Activated T-cell treated with anti-CD3 and anti-CD28 coated beads, Interleukin-2, amount 50 U/mL, for 24 hours (primary cell): ENCODE data around the gene EVPLL.
"Not testable (repeated sequence)": the region's sequence is repeated elsewhere in the genome, so short reads cannot be mapped to it uniquely, and the experiment has no call there.

Experiments
- DNase-seq: peaks from one replicate; pipeline ENCODE4 v3.0.0-alpha.2; 2020
- H3K27ac Mint-ChIP-seq: 2 replicates; pipeline ENCODE4 v1.8.0; 2020; ENCODE audit warnings: mild to moderate bottlenecking, mixed read lengths
- H3K27me3 Mint-ChIP-seq: 2 replicates; pipeline ENCODE4 v1.8.0; 2020; ENCODE audit warnings: mixed read lengths
- H3K36me3 Mint-ChIP-seq: 2 replicates; pipeline ENCODE4 v1.8.0; 2020; ENCODE audit warnings: low read depth, mixed read lengths
- H3K4me1 Mint-ChIP-seq: 2 replicates; pipeline ENCODE4 v1.8.0; 2020; ENCODE audit warnings: low read depth, mixed read lengths
- H3K4me3 Mint-ChIP-seq: 2 replicates; pipeline ENCODE4 v1.8.0; 2020; ENCODE audit warnings: mild to moderate bottlenecking, moderate library complexity, mixed read lengths
- H3K9me3 Mint-ChIP-seq: 2 replicates; pipeline ENCODE4 v1.8.0; 2020; ENCODE audit warnings: mixed read lengths

The EVPLL gene

DNA sequence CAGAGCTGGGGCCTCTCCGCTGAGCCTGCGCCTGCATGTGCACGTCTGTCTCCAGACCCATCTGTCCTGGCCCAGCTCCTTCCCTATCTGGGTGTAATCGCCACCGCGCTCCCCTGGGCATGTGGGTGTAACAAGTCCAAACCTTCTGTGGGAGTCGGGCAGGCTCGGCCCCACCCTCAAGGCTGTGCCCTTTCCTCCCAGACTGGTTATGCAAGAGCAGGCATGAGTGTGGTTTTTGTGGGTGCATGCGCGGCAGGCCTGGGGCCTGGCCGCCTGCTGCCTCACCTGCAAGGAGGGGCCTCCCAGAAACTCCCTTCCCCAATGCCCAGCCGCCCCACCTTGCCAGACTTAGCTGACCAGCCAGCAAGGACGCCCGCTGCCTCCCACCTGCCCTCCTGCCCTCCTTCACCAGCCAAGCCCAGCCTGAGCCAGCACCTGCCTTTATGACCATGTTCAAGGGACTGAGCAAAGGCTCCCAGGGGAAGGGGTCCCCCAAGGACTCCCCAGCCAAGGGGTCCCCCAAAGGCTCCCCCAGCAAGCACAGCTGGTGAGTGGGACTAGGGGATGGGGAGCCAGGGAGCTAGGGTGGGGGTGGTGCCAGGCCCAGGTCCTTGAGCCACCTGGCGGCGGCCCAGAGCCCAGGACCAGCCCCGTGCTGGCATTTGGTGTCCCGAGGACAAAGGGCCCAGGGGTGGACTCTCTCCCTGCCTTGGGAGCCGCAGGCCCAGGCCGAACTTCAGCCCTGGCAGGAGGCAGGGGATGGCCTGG is at the start of gene EVPLL:
Gene EVPLL, plus strand, starts transcription at position 342 of the 768 bp plus-strand sequence. CDS start 3,160 bp downstream, outside the sequence.
- Mint-ChIP-seq H3K9me3 (no peaks in the 10 kb centered on the region), H3K4me3 (no peak within 1 kb of the TSS), H3K36me3 (no peaks in the 10 kb centered on the region), H3K4me1 (peaks cover 3% of the 10 kb centered on the region), H3K27ac (no peak within 1 kb of the TSS), H3K27me3 (peaks cover 11% of the 10 kb centered on the region)
- DNase-seq: no peak

GRCh38 chr17:18328643-18329204 is 48.9 kb upstream of the EVPLL start:
- peak overlapping the region; percentile 44 for H3K27ac Mint-ChIP-seq
- H3K27me3 Mint-ChIP-seq: no peaks in the 10 kb centered on the region
- H3K36me3 Mint-ChIP-seq: peaks cover 91% of the 10 kb centered on the region
- no peak for DNase-seq
- no peaks in the 10 kb centered on the region for H3K9me3 Mint-ChIP-seq
- no peak overlapping the region for H3K4me3 Mint-ChIP-seq
- peaks cover 38% of the 10 kb centered on the region for H3K4me1 Mint-ChIP-seq

DNA sequence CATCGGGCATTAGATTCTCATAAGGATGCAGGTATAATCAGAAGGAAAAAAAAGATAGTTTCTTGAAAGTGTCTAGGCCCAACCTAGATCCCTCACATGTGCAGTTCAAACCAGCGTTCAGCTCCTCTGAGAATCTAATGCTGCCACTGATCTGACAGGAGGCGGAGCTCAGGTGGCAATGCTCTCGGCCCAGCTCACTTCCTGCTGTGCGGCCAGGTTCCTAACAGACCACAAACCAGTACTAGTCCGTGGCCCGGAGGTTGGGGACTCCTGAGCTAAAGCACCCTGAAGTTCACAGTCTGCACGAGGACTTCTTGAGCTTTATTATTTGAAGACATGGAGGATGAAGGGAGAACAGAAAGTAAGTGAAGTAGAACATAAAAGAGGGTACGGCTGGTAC is 45.7 kb upstream of the EVPLL start:
- peaks cover 19% of the 10 kb centered on the region for H3K4me1 Mint-ChIP-seq
- no peak overlapping the region for H3K4me3 Mint-ChIP-seq
- H3K27me3 Mint-ChIP-seq: no peaks in the 10 kb centered on the region
- DNase-seq: no peak
- H3K36me3 Mint-ChIP-seq: peaks cover 91% of the 10 kb centered on the region
- no peaks in the 10 kb centered on the region for H3K9me3 Mint-ChIP-seq
- H3K27ac Mint-ChIP-seq: peak overlapping the region; percentile 58

DNA sequence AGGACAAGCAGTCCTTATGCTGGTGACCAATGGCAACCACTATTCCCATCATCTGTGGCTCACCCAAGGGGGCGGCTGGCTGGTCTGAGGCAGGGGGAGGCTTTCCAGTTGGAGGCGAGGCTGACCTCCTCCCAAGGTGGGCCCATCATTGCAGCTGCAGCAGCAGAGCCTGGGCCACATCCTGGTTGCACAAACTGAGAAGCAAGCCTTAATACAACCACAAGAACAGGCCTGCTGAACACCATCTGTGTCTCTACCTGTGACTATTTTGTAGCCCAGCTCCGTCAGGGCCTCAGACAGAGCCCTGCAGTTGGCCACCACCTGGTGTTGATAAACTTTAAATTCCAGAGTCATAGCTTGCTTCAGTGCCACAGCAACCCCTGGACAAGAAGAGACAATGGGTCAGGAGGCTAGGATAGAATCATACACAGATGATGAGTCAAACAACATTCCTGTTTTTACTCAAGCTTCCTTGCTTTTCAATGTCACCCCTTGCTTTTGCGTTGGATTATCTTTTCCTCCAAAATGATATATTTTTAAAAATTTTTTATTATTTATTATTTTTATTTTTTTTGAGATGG is 44.6 kb upstream of the EVPLL start:
- Mint-ChIP-seq H3K36me3 (peaks cover 90% of the 10 kb centered on the region), H3K27ac (peak overlapping the region; percentile 33)

DNA sequence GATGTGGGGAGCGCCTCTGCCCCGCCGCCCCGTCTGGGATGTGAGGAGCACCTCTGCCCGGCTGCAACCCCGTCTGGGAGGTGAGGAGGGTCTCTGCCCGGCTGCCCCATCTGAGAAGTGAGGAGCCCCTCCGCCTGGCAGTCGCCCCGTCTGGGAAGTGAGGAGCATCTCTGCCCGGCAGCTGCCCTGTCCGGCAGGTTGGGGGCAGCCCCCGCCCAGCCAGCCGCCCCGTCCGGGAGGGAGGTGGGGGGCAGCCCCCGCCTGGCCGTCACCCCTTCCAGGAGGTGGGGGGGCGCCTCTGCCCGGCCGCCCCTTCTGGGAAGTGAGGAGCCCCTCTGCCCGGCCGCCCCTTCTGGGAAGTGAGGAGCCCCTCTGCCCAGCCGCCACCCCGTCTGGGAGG is 39.4 kb upstream of the EVPLL start:
- H3K27me3 Mint-ChIP-seq, DNase-seq, H3K27ac Mint-ChIP-seq, H3K9me3 Mint-ChIP-seq, H3K4me3 Mint-ChIP-seq, H3K4me1 Mint-ChIP-seq: not testable (repeated sequence)
- peaks cover 82% of the 10 kb centered on the region for H3K36me3 Mint-ChIP-seq

More for the DNA sequence above, 44.6 kb upstream of the EVPLL start:
- Mint-ChIP-seq H3K27me3 (no peaks in the 10 kb centered on the region), H3K9me3 (no peaks in the 10 kb centered on the region), H3K4me1 (peaks cover 19% of the 10 kb centered on the region), H3K4me3 (no peak overlapping the region)
- no peak for DNase-seq

GRCh38 chr17:18339933-18340332 is 37.6 kb upstream of the EVPLL start:
- H3K9me3 Mint-ChIP-seq: no peaks in the 10 kb centered on the region
- peaks cover 85% of the 10 kb centered on the region for H3K36me3 Mint-ChIP-seq
- H3K4me3 Mint-ChIP-seq: no peak overlapping the region
- no peaks in the 10 kb centered on the region for H3K4me1 Mint-ChIP-seq
- DNase-seq: no peak
- H3K27ac Mint-ChIP-seq: no peak overlapping the region
- H3K27me3 Mint-ChIP-seq: no peaks in the 10 kb centered on the region

DNA sequence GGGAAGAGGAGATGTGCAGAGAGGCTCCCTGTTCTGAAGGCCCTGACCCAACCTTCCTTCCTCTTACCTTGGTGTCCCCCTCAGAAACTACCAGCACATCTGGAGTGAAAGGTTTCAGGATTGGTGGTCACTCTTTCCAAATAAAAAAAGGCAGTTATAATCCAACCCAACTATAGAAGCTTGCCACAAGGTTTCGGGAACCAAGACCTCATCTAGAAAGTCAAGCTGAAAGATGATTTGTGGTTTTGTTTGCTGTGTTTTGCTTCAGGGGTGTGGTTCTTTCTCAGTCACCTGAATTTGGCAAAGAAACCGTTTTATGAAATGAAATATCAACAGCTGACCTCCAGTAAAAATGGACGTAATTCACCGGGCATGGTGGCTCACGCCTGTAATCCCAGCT is 33.6 kb upstream of the EVPLL start:
- no peaks in the 10 kb centered on the region for H3K4me1 Mint-ChIP-seq
- no peak for DNase-seq
- H3K36me3 Mint-ChIP-seq: peaks cover 92% of the 10 kb centered on the region
- no peaks in the 10 kb centered on the region for H3K27me3 Mint-ChIP-seq
- H3K4me3 Mint-ChIP-seq: no peak overlapping the region
- H3K9me3 Mint-ChIP-seq: no peaks in the 10 kb centered on the region
- no peak overlapping the region for H3K27ac Mint-ChIP-seq

- no peaks in the 10 kb centered on the region for H3K27me3 Mint-ChIP-seq
- H3K4me3 Mint-ChIP-seq: no peak overlapping the region
- peaks cover 60% of the 10 kb centered on the region for H3K36me3 Mint-ChIP-seq
- no peaks in the 10 kb centered on the region for H3K4me1 Mint-ChIP-seq
- H3K27ac Mint-ChIP-seq: no peak overlapping the region
- H3K9me3 Mint-ChIP-seq: no peaks in the 10 kb centered on the region
- no peak for DNase-seq
These were observed 24.0 kb upstream of the EVPLL start for GRCh38 chr17:18353541-18353940.

GRCh38 chr17:18356624-18357023 is 21.0 kb upstream of the EVPLL start:
- Mint-ChIP-seq H3K36me3 (peaks cover 59% of the 10 kb centered on the region), H3K4me1 (peaks cover 3% of the 10 kb centered on the region), H3K9me3 (no peaks in the 10 kb centered on the region), H3K27me3 (no peaks in the 10 kb centered on the region), H3K4me3 (no peak overlapping the region), H3K27ac (no peak overlapping the region)
- no peak for DNase-seq

GRCh38 chr17:18360518-18360917 is 17.1 kb upstream of the EVPLL start:
- Mint-ChIP-seq H3K36me3 (peaks cover 35% of the 10 kb centered on the region), H3K27ac (no peak overlapping the region), H3K4me3 (no peak overlapping the region), H3K9me3 (no peaks in the 10 kb centered on the region), H3K27me3 (no peaks in the 10 kb centered on the region), H3K4me1 (peaks cover 17% of the 10 kb centered on the region)
- no peak for DNase-seq

DNA sequence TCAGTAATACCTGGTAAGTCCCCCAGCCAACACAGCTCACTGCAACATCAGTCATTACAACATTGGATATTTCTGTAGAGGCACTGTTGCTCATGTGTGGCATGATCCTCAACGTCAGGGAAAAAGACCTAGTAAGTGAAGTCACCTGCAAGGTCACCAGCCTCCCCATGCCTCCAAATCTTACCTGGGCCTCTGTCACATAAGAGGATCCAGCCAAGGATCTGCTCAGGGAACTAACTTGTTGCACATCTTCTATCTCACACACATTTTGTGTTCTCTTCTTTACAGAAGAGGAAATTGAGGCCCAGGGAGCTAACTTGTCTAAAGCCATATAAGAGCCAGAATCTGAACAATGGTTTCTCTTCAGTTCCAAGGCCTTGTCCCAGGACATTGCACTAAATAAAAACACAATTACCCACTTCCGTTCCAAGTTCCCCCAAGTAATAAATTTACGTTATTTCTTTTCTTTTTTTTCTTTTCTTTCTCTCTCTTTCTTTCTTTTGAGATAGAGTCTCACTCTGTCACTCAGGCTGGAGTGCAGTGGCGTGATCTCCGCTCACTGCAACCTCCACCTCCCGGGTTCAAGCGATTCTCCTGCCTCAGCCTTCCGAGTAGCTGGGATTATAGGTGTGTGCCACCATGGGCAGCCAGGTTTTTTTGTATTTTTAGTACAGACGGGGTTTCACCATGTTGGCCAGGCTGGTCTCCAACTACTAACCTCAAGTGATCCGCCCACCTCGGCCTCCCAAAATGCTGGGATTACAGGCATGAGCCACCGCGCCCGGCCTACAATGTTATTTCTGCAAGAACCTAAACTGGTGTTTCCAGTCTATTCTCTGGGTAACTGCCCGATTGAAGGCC is 15.5 kb upstream of the EVPLL start:
- Mint-ChIP-seq H3K27ac (peak overlapping the region; percentile 67), H3K9me3 (no peaks in the 10 kb centered on the region), H3K4me1 (peaks cover 17% of the 10 kb centered on the region), H3K27me3 (no peaks in the 10 kb centered on the region), H3K36me3 (peaks cover 27% of the 10 kb centered on the region), H3K4me3 (peak overlapping the region; percentile 87)
- no peak for DNase-seq

DNA sequence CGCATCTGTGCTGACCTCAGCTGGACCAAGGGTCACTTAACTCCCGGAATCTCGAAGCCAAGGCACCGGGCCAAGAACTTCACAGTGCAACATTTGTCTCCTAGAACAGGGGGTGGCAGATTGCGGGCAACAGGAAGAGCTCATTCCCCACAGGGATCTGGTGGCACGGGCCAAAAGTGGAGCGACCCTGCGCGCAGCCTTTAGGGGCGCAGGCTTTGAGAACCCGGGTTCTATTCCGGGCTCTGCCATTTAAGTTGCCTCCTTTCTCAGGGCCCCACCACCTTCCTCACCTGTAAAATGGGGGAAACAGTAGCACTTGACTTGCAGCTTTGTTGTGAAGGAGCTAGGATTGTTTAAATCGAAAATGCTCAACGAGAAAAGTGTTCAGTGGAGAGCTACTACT is 14.9 kb upstream of the EVPLL start:
- Mint-ChIP-seq H3K36me3 (peaks cover 25% of the 10 kb centered on the region), H3K4me1 (peaks cover 17% of the 10 kb centered on the region), H3K27me3 (no peaks in the 10 kb centered on the region), H3K4me3 (peak overlapping the region; percentile 87), H3K27ac (peak overlapping the region; percentile 67), H3K9me3 (no peaks in the 10 kb centered on the region)
- DNase-seq: peak; percentile 43

- Mint-ChIP-seq H3K4me3 (peak within 1 kb of the TSS; percentile 87), H3K27me3 (no peaks in the 10 kb centered on the region), H3K4me1 (peaks cover 17% of the 10 kb centered on the region), H3K27ac (peak within 1 kb of the TSS; percentile 88), H3K36me3 (peaks cover 24% of the 10 kb centered on the region), H3K9me3 (no peaks in the 10 kb centered on the region)
- peak; percentile 93 for DNase-seq
These were observed 14.2 kb upstream of the EVPLL start, which contains the start of gene SHMT1 for GRCh38 chr17:18363101-18364049. SHMT1 (minus strand) TSS chr17:18363550; CDS start chr17:18355981, 7,569 bp downstream.
